ENCODE data around the gene CES4A. TPM values are rescaled to one million over a fixed set of nuclear protein-coding genes. Genes with fewer than 3 reads are reported as not detected.

CES4A gene
- 0.58 and 1.1 TPM in 2 replicates for total RNA-seq

DNA sequence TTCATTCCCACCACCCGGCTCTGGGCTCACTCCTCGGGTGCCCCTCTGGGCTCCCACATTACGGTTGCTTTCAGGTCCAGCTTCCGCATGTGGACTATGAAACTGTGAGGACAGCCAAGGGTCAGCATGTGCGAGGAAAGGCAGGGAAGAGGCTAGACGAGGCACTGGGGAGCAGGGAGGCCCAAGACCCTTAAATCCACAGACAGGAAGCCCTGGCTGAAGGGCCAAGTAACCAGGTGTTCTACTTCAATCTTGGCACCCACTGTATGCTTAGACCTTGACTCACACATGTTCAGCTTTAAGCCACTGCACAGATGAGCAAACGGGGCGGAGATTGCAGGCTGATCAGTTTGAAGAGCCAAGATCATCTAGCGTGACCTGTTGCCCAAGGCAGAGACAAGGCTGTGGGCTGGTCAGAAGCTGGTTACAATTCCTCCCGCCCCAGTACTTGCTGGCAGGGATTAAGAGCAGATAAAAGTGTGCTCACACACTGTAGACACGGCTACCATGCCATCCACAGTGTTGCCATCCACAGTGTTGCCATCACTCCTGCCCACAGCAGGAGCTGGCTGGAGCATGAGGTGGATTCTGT, at the start of gene CES4A:
Gene CES4A, plus strand, starts transcription at position 393 of the 592 bp plus-strand sequence. Its CDS starts 184 bp downstream, at position 577.

GRCh38 chr16:66961065-66961744, 27.2 kb upstream of the CES4A start, which contains the start of gene CES3:
TSS of gene CES3 (plus strand) at chr16:66961266. CDS start at chr16:66961308, 42 bp downstream.

GRCh38 chr16:67028696-67029253, 40.4 kb downstream of the CES4A start, which contains the start of gene CBFB:
TSS of gene CBFB (plus strand) at chr16:67029149. CDS start at chr16:67029408, 259 bp downstream.

Other genes with a start within 250 kb of the CES4A start
- 149 and 151 TPM in 2 replicates for gene DYNC1LI2, start 237.0 kb upstream of the CES4A start, total RNA-seq
- 0.19 and 0.56 TPM in 2 replicates for gene TERB1, start 187.0 kb upstream of the CES4A start, total RNA-seq
- 72.4 and 83.4 TPM in 2 replicates for gene NAE1, start 157.6 kb upstream of the CES4A start, total RNA-seq
- gene CA7, start 144.2 kb upstream of the CES4A start, total RNA-seq = not detected in 2 replicates
- gene PDP2, start 108.1 kb upstream of the CES4A start, total RNA-seq = 7.3 and 9.0 TPM in 2 replicates
- 0.19 and 0.56 TPM in 2 replicates for gene CDH16, start 69.7 kb upstream of the CES4A start, total RNA-seq
- 5.2 and 24.8 TPM in 2 replicates for gene RRAD, start 63.1 kb upstream of the CES4A start, total RNA-seq
- gene CIAO2B, start 54.2 kb upstream of the CES4A start, total RNA-seq = 166 and 269 TPM in 2 replicates
- gene CES2, start 53.1 kb upstream of the CES4A start, total RNA-seq = 16.1 and 19.2 TPM in 2 replicates
- gene CES3, start 27.3 kb upstream of the CES4A start, total RNA-seq = 0.56 TPM in 1 of 2 replicates, not detected in the other
- 111 and 209 TPM in 2 replicates for gene CBFB, start 40.6 kb downstream of the CES4A start, total RNA-seq
- 8.2 and 11.1 TPM in 2 replicates for gene PHAF1, start 121.4 kb downstream of the CES4A start, total RNA-seq
- gene B3GNT9, start 162.4 kb downstream of the CES4A start, total RNA-seq = 27.4 and 42.3 TPM in 2 replicates
- gene TRADD, start 171.3 kb downstream of the CES4A start, total RNA-seq = 15.7 and 22.8 TPM in 2 replicates
- 5.9 and 12.4 TPM in 2 replicates for gene FBXL8, start 171.4 kb downstream of the CES4A start, total RNA-seq
- 0.58 and 12.1 TPM in 2 replicates for gene HSF4, start 176.2 kb downstream of the CES4A start, total RNA-seq
- 11.1 and 20.6 TPM in 2 replicates for gene NOL3, start 181.9 kb downstream of the CES4A start, total RNA-seq
- gene MATCAP1, start 195.4 kb downstream of the CES4A start, total RNA-seq = 10.7 and 17.3 TPM in 2 replicates
- gene EXOC3L1, start 201.5 kb downstream of the CES4A start, total RNA-seq = under 0.01 and 0.56 TPM in 2 replicates
- 37.8 and 66.9 TPM in 2 replicates for gene E2F4, start 203.6 kb downstream of the CES4A start, total RNA-seq
- gene ELMO3, start 210.5 kb downstream of the CES4A start, total RNA-seq = 0.28 and 0.38 TPM in 2 replicates
- 40.6 and 70.5 TPM in 2 replicates for gene TMEM208, start 238.5 kb downstream of the CES4A start, total RNA-seq